GM23338 (cell line): ENCODE results near the gene IL1F10. TPM values are rescaled to one million over a fixed set of nuclear protein-coding genes. Genes with fewer than 3 reads are reported as not detected.

Experiments used
- ATAC-seq: fragments of 200-7000 bp; cut with Tn5 transposase; 3 replicates; pipeline ENCODE4 v1.9.1; 2020
- DNase-seq: peaks from one replicate; pipeline ENCODE4 v3.0.0-alpha.2; 2015; ENCODE audit warnings: low spot score
- H2AFZ ChIP-seq: fragments of 200-600 bp; sonication (generic); 2 replicates; pipeline ENCODE4 v1.8.0; 2016; ENCODE audit warnings: antibody characterized with exemption, mild to moderate bottlenecking, moderate library complexity
- H3F3A ChIP-seq: fragments of 200-600 bp; sonication (generic); replicated peaks from 2 replicates; pipeline ENCODE4 v1.8.0; 2017; ENCODE audit warnings: antibody characterized with exemption, mixed run types, low read depth
- H3K27ac ChIP-seq: fragments of 200-600 bp; sonication (generic); 2 replicates; pipeline ENCODE4 v1.6.1; 2016; ENCODE audit warnings: low read depth
- H3K27me3 ChIP-seq: fragments of 200-600 bp; sonication (generic); 2 replicates; pipeline ENCODE4 v1.8.0; 2016; ENCODE audit warnings: mild to moderate bottlenecking, mixed run types, moderate library complexity; ENCODE audit not compliant: insufficient read depth
- H3K36me3 ChIP-seq: fragments of 200-600 bp; sonication (generic); 2 replicates; pipeline ENCODE4 v1.8.0; 2016; ENCODE audit warnings: mild to moderate bottlenecking; ENCODE audit not compliant: insufficient read depth
- H3K4me1 ChIP-seq: fragments of 200-600 bp; sonication (generic); 2 replicates; pipeline ENCODE4 v1.8.0; 2016; ENCODE audit warnings: mild to moderate bottlenecking, moderate library complexity; ENCODE audit not compliant: insufficient read depth
- H3K4me2 ChIP-seq: fragments of 200-600 bp; sonication (generic); 2 replicates; pipeline ENCODE4 v1.7.1; 2017; ENCODE audit warnings: mixed run types
- H3K4me3 ChIP-seq: fragments of 200-600 bp; sonication (generic); 2 replicates; pipeline ENCODE4 v1.6.1; 2016; ENCODE audit warnings: mixed run types
- H3K79me2 ChIP-seq: fragments of 200-600 bp; sonication (generic); replicated peaks from 2 replicates; pipeline ENCODE4 v1.8.0; 2017; ENCODE audit warnings: mild to moderate bottlenecking; ENCODE audit not compliant: insufficient read depth
- H3K9me2 ChIP-seq: fragments of 200-600 bp; sonication (generic); 2 replicates; pipeline ENCODE4 v1.8.0; 2017; ENCODE audit not compliant: insufficient read depth
- H4K20me1 ChIP-seq: fragments of 200-600 bp; sonication (generic); replicated peaks from 2 replicates; pipeline ENCODE4 v1.8.0; 2017; ENCODE audit warnings: mild to moderate bottlenecking; ENCODE audit not compliant: insufficient read depth
- H3K27ac Mint-ChIP-seq: 2 replicates; pipeline ENCODE4 v1.8.0; 2020; ENCODE audit warnings: inconsistent platforms, mild to moderate bottlenecking, moderate library complexity, mixed read lengths
- H3K27me3 Mint-ChIP-seq: 3 replicates; pipeline ENCODE4 v1.8.0; 2022; ENCODE audit warnings: low read depth, mild to moderate bottlenecking, moderate library complexity, mixed read lengths, inconsistent platforms; ENCODE audit not compliant: insufficient read depth, poor library complexity
- H3K36me3 Mint-ChIP-seq: 3 replicates; pipeline ENCODE4 v1.8.0; 2021; ENCODE audit warnings: low read depth, mild to moderate bottlenecking, inconsistent platforms, moderate library complexity, mixed read lengths
- H3K4me1 Mint-ChIP-seq: 3 replicates; pipeline ENCODE4 v1.8.0; 2020; ENCODE audit warnings: mild to moderate bottlenecking, inconsistent platforms, mixed read lengths
- H3K4me3 Mint-ChIP-seq: 3 replicates; pipeline ENCODE4 v1.8.0; 2021; ENCODE audit warnings: moderate library complexity, mild to moderate bottlenecking, inconsistent platforms, mixed read lengths
- H3K9me3 Mint-ChIP-seq: 3 replicates; pipeline ENCODE4 v1.8.0; 2020; ENCODE audit warnings: moderate library complexity, mild to moderate bottlenecking, inconsistent platforms, mixed read lengths
- CREB1 ChIP-seq: fragments of 250-450 bp; sonication (Bioruptor Pico); IDR thresholded peaks from 2 replicates; pipeline ENCODE4 v1.5.0; 2020; ENCODE audit warnings: low read depth, mild to moderate bottlenecking, moderate library complexity
- ETS1 ChIP-seq: IDR thresholded peaks from 2 replicates; pipeline ENCODE4 v1.6.1; 2016; ENCODE audit warnings: antibody characterized with exemption
- EZH2 ChIP-seq: fragments of 200-600 bp; sonication (generic); IDR thresholded peaks from one replicate; pipeline ENCODE4 v1.8.0; 2017; ENCODE audit warnings: antibody characterized with exemption, mild to moderate bottlenecking, low read depth; ENCODE audit not compliant: unreplicated experiment
- EZH2phosphoT487 ChIP-seq: fragments of 200-600 bp; sonication (generic); IDR thresholded peaks from one replicate; pipeline ENCODE4 v1.8.1; 2018; ENCODE audit warnings: antibody characterized with exemption; ENCODE audit not compliant: unreplicated experiment
- JUNB ChIP-seq: IDR thresholded peaks from one replicate; pipeline ENCODE4 v1.6.1; 2016; ENCODE audit warnings: antibody characterized with exemption; ENCODE audit not compliant: unreplicated experiment
- NANOG ChIP-seq: IDR thresholded peaks from 2 replicates; pipeline ENCODE4 v1.6.1; 2016; ENCODE audit warnings: antibody characterized with exemption, borderline replicate concordance
- ZNF114 ChIP-seq: fragments of 250-450 bp; sonication (Bioruptor Pico); IDR thresholded peaks from 2 replicates; pipeline ENCODE4 v1.5.0; 2020; ENCODE audit warnings: mild to moderate bottlenecking, moderate library complexity
- ZNF331 ChIP-seq: fragments of 250-450 bp; sonication (Bioruptor Pico); IDR thresholded peaks from 2 replicates; pipeline ENCODE4 v1.5.0; 2020; ENCODE audit warnings: low read depth, mild to moderate bottlenecking, moderate library complexity
- ZNF462 ChIP-seq: fragments of 250-450 bp; sonication (Bioruptor Pico); IDR thresholded peaks from 2 replicates; pipeline ENCODE4 v1.5.0; 2020; ENCODE audit warnings: mild to moderate bottlenecking, moderate library complexity
- polyA plus RNA-seq: library from polyadenylated mRNA; unstranded; fragments of >200 nt; fragmentation: Nextera tagmentation; extraction: Ambion mirVana; gene quantifications from 2 replicates; pipeline ENCODE4 v1.2.1, GENCODE V29; 2016
- total RNA-seq: library from RNA; depleted of rRNA; stranded (reverse); fragments of >200 nt; shearing (Covaris generic); gene quantifications from 2 replicates; pipeline ENCODE4 v1.2.3, GENCODE V29; 2014
- TF ChIP-seq, protein P1 (sequence below), 2 experiments: fragments of 200-600 bp in 1 of 2; sonication (generic) in 1 of 2; conservative IDR thresholded peaks; 2 replicates each; pipeline versions ENCODE4 v1.5.1 to v1.6.1; 2016 to 2017; ENCODE audit warnings: antibody characterized with exemption in 2 of 2, low read depth in 2 of 2, mild to moderate bottlenecking in 2 of 2, moderate library complexity in 1 of 2

IL1F10 gene
- total and polyA plus RNA-seq, 2 experiments from 2014 or later = not detected

- TF ChIP-seq, protein P1, sequence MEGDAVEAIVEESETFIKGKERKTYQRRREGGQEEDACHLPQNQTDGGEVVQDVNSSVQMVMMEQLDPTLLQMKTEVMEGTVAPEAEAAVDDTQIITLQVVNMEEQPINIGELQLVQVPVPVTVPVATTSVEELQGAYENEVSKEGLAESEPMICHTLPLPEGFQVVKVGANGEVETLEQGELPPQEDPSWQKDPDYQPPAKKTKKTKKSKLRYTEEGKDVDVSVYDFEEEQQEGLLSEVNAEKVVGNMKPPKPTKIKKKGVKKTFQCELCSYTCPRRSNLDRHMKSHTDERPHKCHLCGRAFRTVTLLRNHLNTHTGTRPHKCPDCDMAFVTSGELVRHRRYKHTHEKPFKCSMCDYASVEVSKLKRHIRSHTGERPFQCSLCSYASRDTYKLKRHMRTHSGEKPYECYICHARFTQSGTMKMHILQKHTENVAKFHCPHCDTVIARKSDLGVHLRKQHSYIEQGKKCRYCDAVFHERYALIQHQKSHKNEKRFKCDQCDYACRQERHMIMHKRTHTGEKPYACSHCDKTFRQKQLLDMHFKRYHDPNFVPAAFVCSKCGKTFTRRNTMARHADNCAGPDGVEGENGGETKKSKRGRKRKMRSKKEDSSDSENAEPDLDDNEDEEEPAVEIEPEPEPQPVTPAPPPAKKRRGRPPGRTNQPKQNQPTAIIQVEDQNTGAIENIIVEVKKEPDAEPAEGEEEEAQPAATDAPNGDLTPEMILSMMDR (conservative IDR thresholded peaks at IDR 0.05; ENCODE audit: low read depth in 2 of 2) = no peak
- TF ChIP-seq EZH2phosphoT487 (no peak), ETS1 (no peak), ZNF114 (CRISPR knock-in tag) (no peak), NANOG (no peak)
Observed at GRCh38 chr2:113061241-113061640, 6.5 kb upstream of the IL1F10 start (continued).

GRCh38 chr2:113061896-113062770 lies 5.6 kb upstream of the IL1F10 start:
- Mint-ChIP-seq H3K4me1 (peaks cover 6% of the 10 kb centered on the region; the same call in 1 of the 3 replicates), H3K4me3 (no peak overlapping the region), H3K36me3 (no peaks in the 10 kb centered on the region; the same call in 2 of the 3 replicates), H3K27ac (no peak overlapping the region), H3K9me3 (peaks cover 13% of the 10 kb centered on the region), H3K27me3 (peaks cover 4% of the 10 kb centered on the region)
- Histone ChIP-seq H3K4me1 (no peaks in the 10 kb centered on the region), H3K4me2 (no peak overlapping the region), H3F3A (no peaks in the 10 kb centered on the region), H3K27ac (no peak overlapping the region), H3K27me3 (no peaks in the 10 kb centered on the region), H3K4me3 (no peak overlapping the region), H2AFZ (no peak overlapping the region), H3K36me3 (no peaks in the 10 kb centered on the region), H3K79me2 (no peaks in the 10 kb centered on the region), H3K9me2 (peaks cover 5% of the 10 kb centered on the region), H4K20me1 (no peaks in the 10 kb centered on the region)
- ATAC-seq (no peak), DNase-seq (no peak)
- TF ChIP-seq ZNF114 (CRISPR knock-in tag) (no peak), CREB1 (no peak), NANOG (no peak), EZH2 (no peak), ZNF462 (CRISPR knock-in tag) (no peak), JUNB (no peak), ETS1 (no peak), ZNF331 (CRISPR knock-in tag) (no peak), EZH2phosphoT487 (no peak)
- TF ChIP-seq, protein P1 (conservative IDR thresholded peaks at IDR 0.05; ENCODE audit: low read depth in 2 of 2) = no peak
